Measurements from ENCODE around the gene CPNE9. TPM values are rescaled to one million over a fixed set of nuclear protein-coding genes. Genes with fewer than 3 reads are reported as not detected.

The CPNE9 gene
- total and polyA plus RNA-seq, 2 donors (not counting 1 experiment from before 2014, with no cell fraction given) = under 0.01 TPM; not detected in 1

- no peaks in the 10 kb centered on the region for H3K4me1 ChIP-seq (ENCODE audit: control insufficient read depth, extremely low read depth, insufficient read depth, low read length)
- H2AFZ ChIP-seq (ENCODE audit: low read length) = no peak overlapping the region
- peaks cover 20% of the 10 kb centered on the region for H3K36me3 ChIP-seq (ENCODE audit: control insufficient read depth, insufficient read depth, low read length)
- no peaks in the 10 kb centered on the region for H3K9me3 ChIP-seq (ENCODE audit: control insufficient read depth, insufficient read depth, low read depth, low read length)
- peaks cover 11% of the 10 kb centered on the region for H3K79me2 ChIP-seq (ENCODE audit: control insufficient read depth, insufficient read depth, low read length)
- H3K9ac ChIP-seq (ENCODE audit: insufficient read depth, low read length) = no peak overlapping the region
- no peaks in the 10 kb centered on the region for H4K20me1 ChIP-seq (ENCODE audit: control insufficient read depth, extremely low read depth, insufficient read depth, low read length)
- H3K4me2 ChIP-seq (ENCODE audit: extremely low read depth, insufficient read depth, low read length) = no peak overlapping the region
- no peaks in the 10 kb centered on the region for H3K27me3 ChIP-seq (ENCODE audit: control insufficient read depth, insufficient read depth, low read length)
- no peak for DNase-seq (ENCODE audit: low read depth in 2 of 2)
- TF ChIP-seq EZH2 (IDR thresholded peaks at IDR 0.05; ENCODE audit: low read length, missing control alignments) = no peak
- TF ChIP-seq, protein P1, sequence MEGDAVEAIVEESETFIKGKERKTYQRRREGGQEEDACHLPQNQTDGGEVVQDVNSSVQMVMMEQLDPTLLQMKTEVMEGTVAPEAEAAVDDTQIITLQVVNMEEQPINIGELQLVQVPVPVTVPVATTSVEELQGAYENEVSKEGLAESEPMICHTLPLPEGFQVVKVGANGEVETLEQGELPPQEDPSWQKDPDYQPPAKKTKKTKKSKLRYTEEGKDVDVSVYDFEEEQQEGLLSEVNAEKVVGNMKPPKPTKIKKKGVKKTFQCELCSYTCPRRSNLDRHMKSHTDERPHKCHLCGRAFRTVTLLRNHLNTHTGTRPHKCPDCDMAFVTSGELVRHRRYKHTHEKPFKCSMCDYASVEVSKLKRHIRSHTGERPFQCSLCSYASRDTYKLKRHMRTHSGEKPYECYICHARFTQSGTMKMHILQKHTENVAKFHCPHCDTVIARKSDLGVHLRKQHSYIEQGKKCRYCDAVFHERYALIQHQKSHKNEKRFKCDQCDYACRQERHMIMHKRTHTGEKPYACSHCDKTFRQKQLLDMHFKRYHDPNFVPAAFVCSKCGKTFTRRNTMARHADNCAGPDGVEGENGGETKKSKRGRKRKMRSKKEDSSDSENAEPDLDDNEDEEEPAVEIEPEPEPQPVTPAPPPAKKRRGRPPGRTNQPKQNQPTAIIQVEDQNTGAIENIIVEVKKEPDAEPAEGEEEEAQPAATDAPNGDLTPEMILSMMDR (conservative IDR thresholded peaks at IDR 0.05 in 1 of 2, IDR thresholded peaks at IDR 0.05 in 1 of 2; ENCODE audit: low read depth in 1 of 2, low read length in 2 of 2) = no peak
- H3K27ac ChIP-seq (ENCODE audit: insufficient read depth, low read length) = no peak overlapping the region
- no peak overlapping the region for H3K4me3 ChIP-seq (replicated peaks in 1 of 4; ENCODE audit: control extremely low read depth in 1 of 4, insufficient read depth in 1 of 4, low read depth in 3 of 4, low read length in 4 of 4)
These were observed 51.0 kb downstream of the CPNE9 start for GRCh38 chr3:9754678-9755077.

DNA sequence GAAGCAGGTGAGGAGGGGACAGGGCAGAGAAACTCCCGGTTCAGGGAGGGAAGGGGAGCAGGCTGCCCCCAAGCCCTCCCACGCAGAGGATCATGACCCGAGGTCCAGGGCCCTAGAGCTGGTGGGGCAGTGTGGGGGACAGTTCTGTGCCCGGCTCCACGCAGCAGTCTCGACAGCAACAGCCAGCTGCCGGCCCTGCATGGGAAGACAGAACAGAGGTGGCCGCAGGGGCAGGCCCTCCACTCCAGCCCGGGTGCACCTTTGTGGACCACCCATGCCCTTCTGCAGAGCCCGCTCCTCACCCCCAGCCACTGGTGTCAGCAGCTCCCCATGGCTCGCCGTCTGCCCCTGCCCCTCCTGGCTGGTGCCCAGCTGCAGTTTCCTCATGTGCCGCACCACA is 53.8 kb downstream of the CPNE9 start:
- Histone ChIP-seq H3K4me1 (ENCODE audit: control insufficient read depth, extremely low read depth, insufficient read depth, low read length) (no peaks in the 10 kb centered on the region), H3K9me3 (ENCODE audit: control insufficient read depth, insufficient read depth, low read depth, low read length) (no peaks in the 10 kb centered on the region), H3K36me3 (ENCODE audit: control insufficient read depth, insufficient read depth, low read length) (peaks cover 13% of the 10 kb centered on the region), H3K27me3 (ENCODE audit: control insufficient read depth, insufficient read depth, low read length) (no peaks in the 10 kb centered on the region), H3K9ac (ENCODE audit: insufficient read depth, low read length) (no peak overlapping the region), H3K4me3 (replicated peaks in 1 of 4; ENCODE audit: control extremely low read depth in 1 of 4, insufficient read depth in 1 of 4, low read depth in 3 of 4, low read length in 4 of 4) (no peak overlapping the region), H4K20me1 (ENCODE audit: control insufficient read depth, extremely low read depth, insufficient read depth, low read length) (no peaks in the 10 kb centered on the region), H3K79me2 (ENCODE audit: control insufficient read depth, insufficient read depth, low read length) (no peaks in the 10 kb centered on the region), H3K4me2 (ENCODE audit: extremely low read depth, insufficient read depth, low read length) (no peak overlapping the region), H3K27ac (ENCODE audit: insufficient read depth, low read length) (no peak overlapping the region), H2AFZ (ENCODE audit: low read length) (no peak overlapping the region)
- TF ChIP-seq EZH2 (IDR thresholded peaks at IDR 0.05; ENCODE audit: low read length, missing control alignments) = no peak
- TF ChIP-seq, protein P1 (conservative IDR thresholded peaks at IDR 0.05 in 1 of 2, IDR thresholded peaks at IDR 0.05 in 1 of 2; ENCODE audit: low read depth in 1 of 2, low read length in 2 of 2) = no peak
- DNase-seq (ENCODE audit: low read depth in 2 of 2) = no peak

GRCh38 chr3:9760779-9761505 is 57.3 kb downstream of the CPNE9 start:
- Histone ChIP-seq H3K36me3 (ENCODE audit: control insufficient read depth, insufficient read depth, low read length) (peaks cover 13% of the 10 kb centered on the region), H3K27me3 (ENCODE audit: control insufficient read depth, insufficient read depth, low read length) (no peaks in the 10 kb centered on the region), H3K79me2 (ENCODE audit: control insufficient read depth, insufficient read depth, low read length) (no peaks in the 10 kb centered on the region), H4K20me1 (ENCODE audit: control insufficient read depth, extremely low read depth, insufficient read depth, low read length) (no peaks in the 10 kb centered on the region), H3K4me3 (replicated peaks in 1 of 4; ENCODE audit: control extremely low read depth in 1 of 4, insufficient read depth in 1 of 4, low read depth in 3 of 4, low read length in 4 of 4) (no peak overlapping the region), H3K4me2 (ENCODE audit: extremely low read depth, insufficient read depth, low read length) (no peak overlapping the region), H3K27ac (ENCODE audit: insufficient read depth, low read length) (no peak overlapping the region), H3K4me1 (ENCODE audit: control insufficient read depth, extremely low read depth, insufficient read depth, low read length) (no peaks in the 10 kb centered on the region), H3K9ac (ENCODE audit: insufficient read depth, low read length) (no peak overlapping the region), H3K9me3 (ENCODE audit: control insufficient read depth, insufficient read depth, low read depth, low read length) (no peaks in the 10 kb centered on the region), H2AFZ (ENCODE audit: low read length) (no peak overlapping the region)
- no peak for TF ChIP-seq EZH2 (IDR thresholded peaks at IDR 0.05; ENCODE audit: low read length, missing control alignments)
- TF ChIP-seq, protein P1 (conservative IDR thresholded peaks at IDR 0.05 in 1 of 2, IDR thresholded peaks at IDR 0.05 in 1 of 2; ENCODE audit: low read depth in 1 of 2, low read length in 2 of 2) = no peak
- no peak for DNase-seq (ENCODE audit: low read depth in 2 of 2)

Data from fibroblast of lung (primary cell).